KMS-11 (cell line): ENCODE measurements around the gene CHRNB4.

Experiments used
- H2AFZ ChIP-seq: fragments of 200-600 bp; sonication (generic); 2 replicates; pipeline ENCODE4 v1.6.1; 2016; ENCODE audit warnings: antibody characterized with exemption, mixed run types, low read depth
- H3K27ac ChIP-seq: fragments of 200-600 bp; sonication (generic); 2 replicates; pipeline ENCODE4 v1.6.1; 2016; ENCODE audit warnings: mild to moderate bottlenecking, mixed run types
- H3K27me3 ChIP-seq: fragments of 200-600 bp; sonication (generic); 2 replicates; pipeline ENCODE4 v1.6.1; 2017; ENCODE audit warnings: mild to moderate bottlenecking, low read depth, mixed run types, moderate library complexity; ENCODE audit not compliant: insufficient read depth
- H3K36me3 ChIP-seq: fragments of 200-600 bp; sonication (generic); 2 replicates; pipeline ENCODE4 v1.6.1; 2017; ENCODE audit warnings: mild to moderate bottlenecking, mixed run types; ENCODE audit not compliant: insufficient read depth
- H3K4me1 ChIP-seq: fragments of 200-600 bp; sonication (generic); 2 replicates; pipeline ENCODE4 v1.6.1; 2016; ENCODE audit warnings: mild to moderate bottlenecking, low read depth, mixed run types; ENCODE audit not compliant: poor library complexity, severe bottlenecking
- H3K4me2 ChIP-seq: fragments of 200-600 bp; sonication (generic); 2 replicates; pipeline ENCODE4 v1.7.0; 2016; ENCODE audit warnings: mild to moderate bottlenecking, mixed run types
- H3K4me3 ChIP-seq: fragments of 200-600 bp; sonication (generic); IDR thresholded peaks from 2 replicates; pipeline ENCODE4 v1.6.1; 2017; ENCODE audit warnings: low read depth, low read length, mixed read lengths; ENCODE audit not compliant: insufficient read depth
- H3K79me2 ChIP-seq: fragments of 200-600 bp; sonication (generic); 2 replicates; pipeline ENCODE4 v1.6.1; 2016; ENCODE audit warnings: low read depth, mixed run types; ENCODE audit not compliant: insufficient read depth
- H3K9ac ChIP-seq: fragments of 200-600 bp; sonication (generic); 2 replicates; pipeline ENCODE4 v1.6.1; 2016; ENCODE audit warnings: mild to moderate bottlenecking, mixed run types
- H4K20me1 ChIP-seq: fragments of 200-600 bp; sonication (generic); 2 replicates; pipeline ENCODE4 v1.6.1; 2016; ENCODE audit warnings: mild to moderate bottlenecking, mixed run types; ENCODE audit not compliant: insufficient read depth
- CTCF ChIP-seq: fragments of 200-600 bp; sonication (generic); conservative IDR thresholded peaks from 2 replicates; pipeline ENCODE4 v1.6.1; 2017; ENCODE audit warnings: low read depth, mild to moderate bottlenecking, antibody characterized with exemption, low read length, moderate library complexity, mixed read lengths

Gene CHRNB4

GRCh38 chr15:78599189-78599588 is 41.8 kb downstream of the CHRNB4 start:
- no peak overlapping the region for H3K4me2 ChIP-seq
- no peak for TF ChIP-seq CTCF
- H3K9ac ChIP-seq, result no peak overlapping the region
- no peaks in the 10 kb centered on the region for H3K4me1 ChIP-seq
- H3K79me2 ChIP-seq, result no peaks in the 10 kb centered on the region
- H3K36me3 ChIP-seq, result no peaks in the 10 kb centered on the region; the same call in 1 of the 2 replicates
- no peaks in the 10 kb centered on the region for H3K27me3 ChIP-seq
- no peak overlapping the region for H3K4me3 ChIP-seq
- no peak overlapping the region for H2AFZ ChIP-seq
- H3K27ac ChIP-seq, result no peak overlapping the region
- H4K20me1 ChIP-seq, result no peaks in the 10 kb centered on the region

- H3K9ac ChIP-seq, result no peak overlapping the region
- TF ChIP-seq CTCF, result no peak
- H3K36me3 ChIP-seq, result no peaks in the 10 kb centered on the region; the same call in 1 of the 2 replicates
These were observed 42.7 kb downstream of the CHRNB4 start for GRCh38 chr15:78598348-78598747.

GRCh38 chr15:78597583-78597982 is 43.4 kb downstream of the CHRNB4 start:
- peaks cover 2% of the 10 kb centered on the region; the same call in 1 of the 2 replicates for H3K36me3 ChIP-seq
- H3K4me1 ChIP-seq, result no peaks in the 10 kb centered on the region
- no peak overlapping the region for H3K4me3 ChIP-seq
- no peak overlapping the region for H3K27ac ChIP-seq
- H4K20me1 ChIP-seq, result no peaks in the 10 kb centered on the region
- H3K4me2 ChIP-seq, result no peak overlapping the region
- no peak overlapping the region for H2AFZ ChIP-seq
- H3K27me3 ChIP-seq, result no peaks in the 10 kb centered on the region
- H3K79me2 ChIP-seq, result no peaks in the 10 kb centered on the region
- no peak overlapping the region for H3K9ac ChIP-seq
- TF ChIP-seq CTCF, result no peak

More at GRCh38 chr15:78598348-78598747, 42.7 kb downstream of the CHRNB4 start:
- Histone ChIP-seq H3K4me3 (no peak overlapping the region), H3K4me1 (no peaks in the 10 kb centered on the region), H2AFZ (no peak overlapping the region), H3K4me2 (no peak overlapping the region), H4K20me1 (no peaks in the 10 kb centered on the region), H3K27ac (no peak overlapping the region), H3K79me2 (no peaks in the 10 kb centered on the region), H3K27me3 (no peaks in the 10 kb centered on the region)

GRCh38 chr15:78574944-78575343 is 66.1 kb downstream of the CHRNB4 start:
- H3K9ac ChIP-seq, result no peak overlapping the region
- no peaks in the 10 kb centered on the region for H3K27me3 ChIP-seq
- H3K4me3 ChIP-seq, result no peak overlapping the region
- no peak overlapping the region for H3K27ac ChIP-seq
- H3K36me3 ChIP-seq, result no peaks in the 10 kb centered on the region; the same call in 1 of the 2 replicates
- no peak overlapping the region for H3K4me2 ChIP-seq
- peaks cover 39% of the 10 kb centered on the region for H3K4me1 ChIP-seq
- H4K20me1 ChIP-seq, result peaks cover 16% of the 10 kb centered on the region
- no peak overlapping the region for H2AFZ ChIP-seq
- TF ChIP-seq CTCF, result no peak
- H3K79me2 ChIP-seq, result peaks cover 99% of the 10 kb centered on the region
